WTC11 (cell line): ENCODE results near the gene RNF126. TPM values are rescaled to one million over a fixed set of nuclear protein-coding genes. Genes with fewer than 3 reads are reported as not detected.

Experiments
- ATAC-seq: fragments of 200-7000 bp; cut with Tn5 transposase; 2 replicates; pipeline ENCODE4 v1.10.0; 2021; ENCODE audit warnings: mild to moderate bottlenecking, moderate library complexity
- CTCF ChIA-PET: fragments of 300-600 bp; sonication (Branson Sonifier 250); formaldehyde crosslinking; loops from one replicate; lab custom pipeline; 2021; ENCODE audit warnings: antibody characterized with exemption; lab: Charles Lee
- POLR2A ChIA-PET: fragments of 350-600 bp; sonication (Branson Sonifier 250); formaldehyde crosslinking; loops from one replicate; lab custom pipeline; 2021; ENCODE audit warnings: antibody characterized with exemption; lab: Charles Lee
- DNase-seq: peaks from one replicate; pipeline ENCODE4 v3.0.0; 2021; ENCODE audit warnings: low spot score
- H3K27ac Mint-ChIP-seq: 2 replicates; pipeline ENCODE4 v1.8.0; 2021; ENCODE audit warnings: mixed read lengths
- H3K27me3 Mint-ChIP-seq: 2 replicates; pipeline ENCODE4 v1.8.0; 2021; ENCODE audit warnings: low read depth, mild to moderate bottlenecking, moderate library complexity, mixed read lengths
- H3K36me3 Mint-ChIP-seq: 2 replicates; pipeline ENCODE4 v1.8.0; 2021; ENCODE audit warnings: mixed read lengths
- H3K4me1 Mint-ChIP-seq: 2 replicates; pipeline ENCODE4 v1.8.0; 2022; ENCODE audit warnings: mixed read lengths
- H3K4me3 Mint-ChIP-seq: 2 replicates; pipeline ENCODE4 v1.8.0; 2021; ENCODE audit warnings: mild to moderate bottlenecking, moderate library complexity, mixed read lengths
- H3K9me3 Mint-ChIP-seq: 2 replicates; pipeline ENCODE4 v1.8.0; 2021; ENCODE audit warnings: mixed read lengths
- CREM ChIP-seq: sonication (generic); formaldehyde crosslinking; IDR thresholded peaks from 2 replicates; pipeline ENCODE4 v1.8.1; 2022; ENCODE audit warnings: mild to moderate bottlenecking, missing genetic modification reagents, moderate library complexity
- E2F4 ChIP-seq: sonication (generic); formaldehyde crosslinking; IDR thresholded peaks from 2 replicates; pipeline ENCODE4 v1.8.1; 2022; ENCODE audit warnings: low read depth, mild to moderate bottlenecking, moderate library complexity, missing genetic modification reagents, borderline replicate concordance
- ELF4 ChIP-seq: sonication (generic); formaldehyde crosslinking; IDR thresholded peaks from 2 replicates; pipeline ENCODE4 v1.8.1; 2022; ENCODE audit warnings: low read depth, mild to moderate bottlenecking, moderate library complexity, missing genetic modification reagents
- ESRRA ChIP-seq: sonication (generic); formaldehyde crosslinking; IDR thresholded peaks from 2 replicates; pipeline ENCODE4 v1.8.1; 2022; ENCODE audit warnings: mild to moderate bottlenecking, missing genetic modification reagents, borderline replicate concordance
- FOXJ3 ChIP-seq: sonication (generic); formaldehyde crosslinking; IDR thresholded peaks from 2 replicates; pipeline ENCODE4 v1.9.0; 2021; ENCODE audit warnings: missing genetic modification reagents, mild to moderate bottlenecking, borderline replicate concordance
- GABPB1 ChIP-seq: sonication (generic); formaldehyde crosslinking; IDR thresholded peaks from 2 replicates; pipeline ENCODE4 v1.8.1; 2023; ENCODE audit warnings: mild to moderate bottlenecking, missing genetic modification reagents
- JUN ChIP-seq: sonication (generic); formaldehyde crosslinking; IDR thresholded peaks from 2 replicates; pipeline ENCODE4 v1.8.0; 2023; ENCODE audit warnings: mild to moderate bottlenecking, missing genetic modification reagents
- MYBL2 ChIP-seq: sonication (generic); formaldehyde crosslinking; IDR thresholded peaks from 2 replicates; pipeline ENCODE4 v1.8.1; 2023; ENCODE audit warnings: mild to moderate bottlenecking, moderate library complexity, missing genetic modification reagents
- NFYB ChIP-seq: sonication (generic); formaldehyde crosslinking; conservative IDR thresholded peaks from 2 replicates; pipeline ENCODE4 v1.8.0; 2022; ENCODE audit warnings: low read depth, missing genetic modification reagents
- NR3C1 ChIP-seq: sonication (generic); formaldehyde crosslinking; conservative IDR thresholded peaks from 2 replicates; pipeline ENCODE4 v1.8.1; 2023; ENCODE audit warnings: low read depth, mild to moderate bottlenecking, missing genetic modification reagents
- PRDM15 ChIP-seq: sonication (generic); formaldehyde crosslinking; IDR thresholded peaks from 2 replicates; pipeline ENCODE4 v1.8.0; 2022; ENCODE audit warnings: missing genetic modification reagents
- RORB ChIP-seq: fragments of 250-450 bp; sonication (Bioruptor Pico); IDR thresholded peaks from 2 replicates; pipeline ENCODE4 v1.9.0; 2021; ENCODE audit warnings: mild to moderate bottlenecking
- SMAD3 ChIP-seq: sonication (generic); formaldehyde crosslinking; IDR thresholded peaks from 2 replicates; pipeline ENCODE4 v1.8.0; 2022; ENCODE audit warnings: missing genetic modification reagents, mild to moderate bottlenecking, borderline replicate concordance
- SOX15 ChIP-seq: fragments of 250-450 bp; sonication (Bioruptor Pico); IDR thresholded peaks from 2 replicates; pipeline ENCODE4 v1.9.0; 2021; ENCODE audit warnings: mild to moderate bottlenecking
- SP1 ChIP-seq: sonication (generic); formaldehyde crosslinking; conservative IDR thresholded peaks from 2 replicates; pipeline ENCODE4 v1.8.1; 2022; ENCODE audit warnings: missing genetic modification reagents
- TCF7 ChIP-seq: sonication (generic); formaldehyde crosslinking; IDR thresholded peaks from 2 replicates; pipeline ENCODE4 v1.8.0; 2022; ENCODE audit warnings: mild to moderate bottlenecking, low read depth, missing genetic modification reagents, moderate library complexity
- TEAD1 ChIP-seq: sonication (generic); formaldehyde crosslinking; IDR thresholded peaks from 2 replicates; pipeline ENCODE4 v1.8.0; 2022; ENCODE audit warnings: mild to moderate bottlenecking, missing genetic modification reagents
- ZNF219 ChIP-seq: sonication (generic); formaldehyde crosslinking; IDR thresholded peaks from 2 replicates; pipeline ENCODE4 v1.8.0; 2023; ENCODE audit warnings: missing genetic modification reagents, mild to moderate bottlenecking, borderline replicate concordance
- ZNF317 ChIP-seq: sonication (generic); formaldehyde crosslinking; IDR thresholded peaks from 2 replicates; pipeline ENCODE4 v1.8.1; 2023; ENCODE audit warnings: low read depth, mild to moderate bottlenecking, moderate library complexity, missing genetic modification reagents, borderline replicate concordance
- ZNF396 ChIP-seq: fragments of 250-450 bp; sonication (Bioruptor Pico); IDR thresholded peaks from 2 replicates; pipeline ENCODE4 v1.8.0; 2021; ENCODE audit warnings: mild to moderate bottlenecking, moderate library complexity, borderline replicate concordance
- ZNF416 ChIP-seq: fragments of 250-450 bp; sonication (Bioruptor Pico); IDR thresholded peaks from 2 replicates; pipeline ENCODE4 v1.9.0; 2021; ENCODE audit warnings: mild to moderate bottlenecking, inconsistent platforms
- total RNA-seq: library from RNA; stranded (reverse); gene quantifications from 3 replicates; pipeline ENCODE4 v1.2.3, GENCODE V29; 2021
- TF ChIP-seq, protein P1 (sequence below): sonication (generic); formaldehyde crosslinking; IDR thresholded peaks from 2 replicates; pipeline ENCODE4 v1.8.1; 2023; ENCODE audit warnings: mild to moderate bottlenecking, moderate library complexity, missing genetic modification reagents

Gene RNF126
- total RNA-seq, 1 experiment from 2014 or later, result 84.4 TPM

- Mint-ChIP-seq H3K27ac (no peak overlapping the region), H3K4me3 (no peak overlapping the region), H3K9me3 (no peaks in the 10 kb centered on the region), H3K36me3 (peaks cover 24% of the 10 kb centered on the region), H3K27me3 (no peaks in the 10 kb centered on the region), H3K4me1 (no peaks in the 10 kb centered on the region)
- DNase-seq (no peak), ATAC-seq (peak; percentile 25)
- CTCF ChIA-PET, result interaction anchor here (0.7 kb wide), 1 partner anchor 18 kb away, joined by 3 read pairs; the partner anchor contains the start of gene POLRMT
- POLR2A ChIA-PET, result no interaction called here
- TF ChIP-seq ZNF416 (CRISPR knock-in tag) (0 out of 2 replicates have a peak, but pooled peaks have one; percentile 21), NFYB (no peak)
These were observed 46.8 kb downstream of the RNF126 start for GRCh38 chr19:616062-616700.

DNA sequence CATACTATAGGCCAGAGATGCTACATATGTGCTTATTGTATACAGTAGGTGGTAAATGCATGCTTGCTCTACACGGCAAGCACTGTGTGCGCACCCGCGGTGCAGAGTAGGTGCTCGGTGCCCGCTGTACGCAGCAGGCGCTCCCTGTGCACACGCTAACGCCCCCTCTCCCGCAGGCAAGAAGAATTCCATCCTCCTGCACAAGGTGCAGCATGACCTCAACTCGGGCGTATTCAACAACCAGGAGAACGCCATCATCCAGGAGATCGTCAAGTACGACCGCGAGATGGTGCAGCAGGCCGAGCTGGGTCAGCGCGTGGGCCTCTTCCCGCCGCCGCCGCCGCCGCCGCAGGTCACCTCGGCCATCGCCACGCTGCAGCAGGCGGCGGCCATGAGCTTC lies 47.4 kb downstream of the RNF126 start:
- ATAC-seq (peak; percentile 13; the same call in 1 of the 2 replicates), DNase-seq (no peak)
- ChIA-PET POLR2A (no interaction called here), CTCF (interaction anchor here (0.7 kb wide), 1 partner anchor 18 kb away, joined by 3 read pairs; the partner anchor contains the start of gene POLRMT)
- peaks cover 24% of the 10 kb centered on the region for H3K36me3 Mint-ChIP-seq
- H3K4me1 Mint-ChIP-seq, result peaks cover 3% of the 10 kb centered on the region; the same call in 1 of the 2 replicates
- TF ChIP-seq ELF4 (no peak), E2F4 (CRISPR knock-in tag) (no peak)
- H3K9me3 Mint-ChIP-seq, result no peaks in the 10 kb centered on the region
- no peaks in the 10 kb centered on the region for H3K27me3 Mint-ChIP-seq
- H3K4me3 Mint-ChIP-seq, result peak overlapping the region; percentile 54
- H3K27ac Mint-ChIP-seq, result no peak overlapping the region

GRCh38 chr19:613732-614567 lies 49.1 kb downstream of the RNF126 start:
- TF ChIP-seq MYBL2 (no peak), FOXJ3 (CRISPR knock-in tag) (no peak), PRDM15 (CRISPR knock-in tag) (no peak), TCF7 (CRISPR knock-in tag) (no peak), JUN (CRISPR knock-in tag) (no peak), SP1 (no peak), SOX15 (CRISPR knock-in tag) (no peak), SMAD3 (no peak), ZNF317 (CRISPR knock-in tag) (no peak), CREM (CRISPR knock-in tag) (no peak), NR3C1 (CRISPR knock-in tag) (no peak), ZNF219 (CRISPR knock-in tag) (no peak), GABPB1 (no peak), ZNF396 (no peak), ZNF416 (CRISPR knock-in tag) (no peak), RORB (no peak), ESRRA (no peak), TEAD1 (CRISPR knock-in tag) (no peak)
- TF ChIP-seq, protein P1, sequence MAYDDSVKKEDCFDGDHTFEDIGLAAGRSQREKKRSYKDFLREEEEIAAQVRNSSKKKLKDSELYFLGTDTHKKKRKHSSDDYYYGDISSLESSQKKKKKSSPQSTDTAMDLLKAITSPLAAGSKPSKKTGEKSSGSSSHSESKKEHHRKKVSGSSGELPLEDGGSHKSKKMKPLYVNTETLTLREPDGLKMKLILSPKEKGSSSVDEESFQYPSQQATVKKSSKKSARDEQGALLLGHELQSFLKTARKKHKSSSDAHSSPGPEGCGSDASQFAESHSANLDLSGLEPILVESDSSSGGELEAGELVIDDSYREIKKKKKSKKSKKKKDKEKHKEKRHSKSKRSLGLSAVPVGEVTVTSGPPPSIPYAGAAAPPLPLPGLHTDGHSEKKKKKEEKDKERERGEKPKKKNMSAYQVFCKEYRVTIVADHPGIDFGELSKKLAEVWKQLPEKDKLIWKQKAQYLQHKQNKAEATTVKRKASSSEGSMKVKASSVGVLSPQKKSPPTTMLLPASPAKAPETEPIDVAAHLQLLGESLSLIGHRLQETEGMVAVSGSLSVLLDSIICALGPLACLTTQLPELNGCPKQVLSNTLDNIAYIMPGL, result no peak
- CTCF ChIA-PET, result no interaction called here
- H3K27me3 Mint-ChIP-seq, result no peaks in the 10 kb centered on the region
- POLR2A ChIA-PET, result no interaction called here
- peaks cover 23% of the 10 kb centered on the region for H3K36me3 Mint-ChIP-seq
- no peak overlapping the region for H3K4me3 Mint-ChIP-seq
- peaks cover 3% of the 10 kb centered on the region; the same call in 1 of the 2 replicates for H3K4me1 Mint-ChIP-seq
- ATAC-seq (no peak), DNase-seq (no peak)
- H3K9me3 Mint-ChIP-seq, result no peaks in the 10 kb centered on the region
- no peak overlapping the region for H3K27ac Mint-ChIP-seq
